ENCODE measurements around the gene CYP26B1.

DNA sequence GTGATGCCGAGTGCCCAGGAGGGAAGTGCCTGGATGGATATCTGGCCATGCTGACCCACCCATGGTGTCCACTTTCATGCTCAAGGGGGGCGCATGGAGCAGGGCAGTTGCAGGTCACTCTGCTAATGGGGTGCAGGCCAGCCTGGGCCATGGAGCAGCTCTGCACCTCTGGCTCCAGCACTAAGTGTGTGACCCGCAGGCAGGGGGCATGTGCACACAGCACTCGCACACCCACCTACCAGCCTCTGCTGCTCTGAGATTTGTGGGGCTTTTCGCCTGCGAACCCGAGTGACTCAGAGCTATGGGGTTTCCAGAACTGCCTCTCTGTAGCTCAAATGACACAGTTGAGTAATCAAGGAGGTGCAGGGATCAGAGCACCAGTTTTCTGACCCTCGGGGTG is 66.2 kb downstream of the CYP26B1 start:
- TF ChIP-seq, protein P1, sequence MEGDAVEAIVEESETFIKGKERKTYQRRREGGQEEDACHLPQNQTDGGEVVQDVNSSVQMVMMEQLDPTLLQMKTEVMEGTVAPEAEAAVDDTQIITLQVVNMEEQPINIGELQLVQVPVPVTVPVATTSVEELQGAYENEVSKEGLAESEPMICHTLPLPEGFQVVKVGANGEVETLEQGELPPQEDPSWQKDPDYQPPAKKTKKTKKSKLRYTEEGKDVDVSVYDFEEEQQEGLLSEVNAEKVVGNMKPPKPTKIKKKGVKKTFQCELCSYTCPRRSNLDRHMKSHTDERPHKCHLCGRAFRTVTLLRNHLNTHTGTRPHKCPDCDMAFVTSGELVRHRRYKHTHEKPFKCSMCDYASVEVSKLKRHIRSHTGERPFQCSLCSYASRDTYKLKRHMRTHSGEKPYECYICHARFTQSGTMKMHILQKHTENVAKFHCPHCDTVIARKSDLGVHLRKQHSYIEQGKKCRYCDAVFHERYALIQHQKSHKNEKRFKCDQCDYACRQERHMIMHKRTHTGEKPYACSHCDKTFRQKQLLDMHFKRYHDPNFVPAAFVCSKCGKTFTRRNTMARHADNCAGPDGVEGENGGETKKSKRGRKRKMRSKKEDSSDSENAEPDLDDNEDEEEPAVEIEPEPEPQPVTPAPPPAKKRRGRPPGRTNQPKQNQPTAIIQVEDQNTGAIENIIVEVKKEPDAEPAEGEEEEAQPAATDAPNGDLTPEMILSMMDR (IDR thresholded peaks at IDR 0.05), result no peak
- no peak for TF ChIP-seq POLR2A (IDR thresholded peaks at IDR 0.05)

Data from body of pancreas (tissue), 4 donors.